ENCODE measurements around the gene TENM3.

Gene TENM3

GRCh38 chr4:182683661-182684060, 440.5 kb downstream of the TENM3 start:
- no peaks in the 10 kb centered on the region for H3K36me3 ChIP-seq (ENCODE audit: insufficient read depth, low read length)
- no peak overlapping the region for H3K4me3 ChIP-seq (ENCODE audit: low read depth, low read length, poor library complexity, severe bottlenecking)
- H3K4me1 ChIP-seq (ENCODE audit: insufficient read depth, low read length, severe bottlenecking): no peaks in the 10 kb centered on the region
- no peak overlapping the region for H3K4me2 ChIP-seq (ENCODE audit: low read length)
- TF ChIP-seq EZH2 (IDR thresholded peaks at IDR 0.05; ENCODE audit: borderline replicate concordance, low read length) (no peak), CTCF (IDR thresholded peaks at IDR 0.05; ENCODE audit: low read length) (no peak)
- H3F3A ChIP-seq (ENCODE audit: insufficient read depth, low read length): no peaks in the 10 kb centered on the region
- no peak overlapping the region for H2AFZ ChIP-seq (ENCODE audit: low read length)
- H3K27ac ChIP-seq (ENCODE audit: low read depth, low read length, poor library complexity, severe bottlenecking): no peak overlapping the region
- no peaks in the 10 kb centered on the region for H3K9me3 ChIP-seq (ENCODE audit: low read length)
- H4K20me1 ChIP-seq (ENCODE audit: insufficient read depth, low read length): no peaks in the 10 kb centered on the region
- H3K9ac ChIP-seq (ENCODE audit: low read length): no peak overlapping the region
- no peaks in the 10 kb centered on the region for H3K79me2 ChIP-seq (ENCODE audit: insufficient read depth, low read length)
- H3K9me2 ChIP-seq (ENCODE audit: low read depth, low read length): no peaks in the 10 kb centered on the region
- H3K27me3 ChIP-seq (ENCODE audit: insufficient read depth, low read length): no peaks in the 10 kb centered on the region

DNA sequence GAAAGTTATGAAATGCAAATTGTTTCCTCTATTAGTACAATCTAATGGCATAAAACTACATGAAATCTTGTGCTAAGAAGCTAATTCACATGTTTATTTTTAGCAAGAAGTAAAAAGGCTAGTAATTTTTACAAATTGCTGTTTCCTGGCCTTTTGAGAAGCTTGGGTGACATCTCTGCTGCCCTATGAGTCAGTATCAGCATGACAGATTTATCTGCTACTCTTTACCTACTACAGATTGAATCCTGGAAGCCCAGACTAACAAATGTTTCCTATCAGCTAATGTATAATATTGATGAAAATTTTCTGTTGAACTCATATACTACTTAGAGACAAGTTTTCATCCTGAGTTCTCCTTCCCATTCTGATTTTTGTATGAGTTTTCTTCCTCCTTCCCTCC, 441.6 kb downstream of the TENM3 start:
- Histone ChIP-seq H4K20me1 (ENCODE audit: insufficient read depth, low read length) (no peaks in the 10 kb centered on the region), H3K4me1 (ENCODE audit: insufficient read depth, low read length, severe bottlenecking) (no peaks in the 10 kb centered on the region), H3F3A (ENCODE audit: insufficient read depth, low read length) (no peaks in the 10 kb centered on the region), H3K4me3 (ENCODE audit: low read depth, low read length, poor library complexity, severe bottlenecking) (no peak overlapping the region), H3K27me3 (ENCODE audit: insufficient read depth, low read length) (no peaks in the 10 kb centered on the region), H3K4me2 (ENCODE audit: low read length) (no peak overlapping the region), H3K9me2 (ENCODE audit: low read depth, low read length) (no peaks in the 10 kb centered on the region), H3K79me2 (ENCODE audit: insufficient read depth, low read length) (no peaks in the 10 kb centered on the region), H3K9ac (ENCODE audit: low read length) (no peak overlapping the region), H2AFZ (ENCODE audit: low read length) (no peak overlapping the region), H3K27ac (ENCODE audit: low read depth, low read length, poor library complexity, severe bottlenecking) (no peak overlapping the region), H3K9me3 (ENCODE audit: low read length) (no peaks in the 10 kb centered on the region), H3K36me3 (ENCODE audit: insufficient read depth, low read length) (no peaks in the 10 kb centered on the region)
- no peak for TF ChIP-seq EZH2 (IDR thresholded peaks at IDR 0.05; ENCODE audit: borderline replicate concordance, low read length)
- TF ChIP-seq CTCF (IDR thresholded peaks at IDR 0.05; ENCODE audit: low read length): no peak

GRCh38 chr4:182688081-182688480, 444.9 kb downstream of the TENM3 start:
- no peaks in the 10 kb centered on the region for H3K36me3 ChIP-seq (ENCODE audit: insufficient read depth, low read length)
- no peaks in the 10 kb centered on the region for H3K79me2 ChIP-seq (ENCODE audit: insufficient read depth, low read length)
- H3K9me2 ChIP-seq (ENCODE audit: low read depth, low read length): no peaks in the 10 kb centered on the region
- no peaks in the 10 kb centered on the region for H3F3A ChIP-seq (ENCODE audit: insufficient read depth, low read length)
- H4K20me1 ChIP-seq (ENCODE audit: insufficient read depth, low read length): no peaks in the 10 kb centered on the region
- no peak overlapping the region for H3K4me2 ChIP-seq (ENCODE audit: low read length)
- TF ChIP-seq CTCF (IDR thresholded peaks at IDR 0.05; ENCODE audit: low read length): no peak
- TF ChIP-seq EZH2 (IDR thresholded peaks at IDR 0.05; ENCODE audit: borderline replicate concordance, low read length): no peak
- no peaks in the 10 kb centered on the region for H3K9me3 ChIP-seq (ENCODE audit: low read length)
- no peak overlapping the region for H2AFZ ChIP-seq (ENCODE audit: low read length)
- H3K27ac ChIP-seq (ENCODE audit: low read depth, low read length, poor library complexity, severe bottlenecking): no peak overlapping the region
- no peak overlapping the region for H3K4me3 ChIP-seq (ENCODE audit: low read depth, low read length, poor library complexity, severe bottlenecking)
- H3K27me3 ChIP-seq (ENCODE audit: insufficient read depth, low read length): no peaks in the 10 kb centered on the region
- H3K9ac ChIP-seq (ENCODE audit: low read length): no peak overlapping the region
- no peaks in the 10 kb centered on the region for H3K4me1 ChIP-seq (ENCODE audit: insufficient read depth, low read length, severe bottlenecking)
